ENCODE data around the gene ADGRL3. TPM values are rescaled to one million over a fixed set of nuclear protein-coding genes. Genes with fewer than 3 reads are reported as not detected.

Gene ADGRL3
- total and polyA plus RNA-seq, 5 donors from 2014 or later = not detected

- ATAC-seq (ENCODE audit: low read depth in 2 of 2) (no peak), DNase-seq (no peak)
- H3K36me3 Mint-ChIP-seq = no peaks in the 10 kb centered on the region
- Histone ChIP-seq H3K27me3 (ENCODE audit: control insufficient read depth, insufficient read depth, low read length) (no peaks in the 10 kb centered on the region), H3K4me3 (ENCODE audit: low read depth, low read length) (no peak overlapping the region), H3K27ac (ENCODE audit: insufficient read depth, low read length, poor library complexity, severe bottlenecking) (no peak overlapping the region), H3K36me3 (ENCODE audit: control insufficient read depth, insufficient read depth, low read length) (no peaks in the 10 kb centered on the region), H3K9me3 (ENCODE audit: control insufficient read depth in 2 of 2, low read length in 2 of 2) (peaks cover 0 to 4% of the 10 kb centered on the region in 2 experiments), H3K4me1 (ENCODE audit: control insufficient read depth, insufficient read depth, low read length, poor library complexity, severe bottlenecking) (no peaks in the 10 kb centered on the region)
- H3K4me3 Mint-ChIP-seq = no peak overlapping the region
- H3K4me1 Mint-ChIP-seq = no peaks in the 10 kb centered on the region
- H3K27me3 Mint-ChIP-seq = no peaks in the 10 kb centered on the region
- no peak overlapping the region for H3K27ac Mint-ChIP-seq
- H3K9me3 Mint-ChIP-seq = peaks cover 0 to 33% (median 13%) of the 10 kb centered on the region in 7 donors
Measured at GRCh38 chr4:61527888-61528287, 327.8 kb downstream of the ADGRL3 start.

- H3K9me3 Mint-ChIP-seq = peaks cover 0 to 30% (median 11%) of the 10 kb centered on the region in 7 donors
- Histone ChIP-seq H3K4me3 (ENCODE audit: low read depth, low read length) (no peak overlapping the region), H3K9me3 (ENCODE audit: control insufficient read depth in 2 of 2, low read length in 2 of 2) (peaks cover 0 to 4% of the 10 kb centered on the region in 2 experiments), H3K27me3 (ENCODE audit: control insufficient read depth, insufficient read depth, low read length) (no peaks in the 10 kb centered on the region), H3K27ac (ENCODE audit: insufficient read depth, low read length, poor library complexity, severe bottlenecking) (no peak overlapping the region), H3K36me3 (ENCODE audit: control insufficient read depth, insufficient read depth, low read length) (no peaks in the 10 kb centered on the region), H3K4me1 (ENCODE audit: control insufficient read depth, insufficient read depth, low read length, poor library complexity, severe bottlenecking) (no peaks in the 10 kb centered on the region)
- H3K27ac Mint-ChIP-seq = no peak overlapping the region
- DNase-seq (no peak), ATAC-seq (ENCODE audit: low read depth in 2 of 2) (no peak)
- no peaks in the 10 kb centered on the region for H3K4me1 Mint-ChIP-seq
- no peak overlapping the region for H3K4me3 Mint-ChIP-seq
- H3K36me3 Mint-ChIP-seq = no peaks in the 10 kb centered on the region
- H3K27me3 Mint-ChIP-seq = no peaks in the 10 kb centered on the region
Measured at GRCh38 chr4:61528595-61528994, 328.5 kb downstream of the ADGRL3 start.

GRCh38 chr4:61531188-61531587 is 331.1 kb downstream of the ADGRL3 start:
- Histone ChIP-seq H3K27ac (ENCODE audit: insufficient read depth, low read length, poor library complexity, severe bottlenecking) (no peak overlapping the region), H3K4me1 (ENCODE audit: control insufficient read depth, insufficient read depth, low read length, poor library complexity, severe bottlenecking) (no peaks in the 10 kb centered on the region), H3K9me3 (ENCODE audit: control insufficient read depth in 2 of 2, low read length in 2 of 2) (peaks cover 0 to 4% of the 10 kb centered on the region in 2 experiments), H3K27me3 (ENCODE audit: control insufficient read depth, insufficient read depth, low read length) (no peaks in the 10 kb centered on the region), H3K4me3 (ENCODE audit: low read depth, low read length) (no peak overlapping the region), H3K36me3 (ENCODE audit: control insufficient read depth, insufficient read depth, low read length) (no peaks in the 10 kb centered on the region)
- Mint-ChIP-seq H3K9me3 (peaks cover 4 to 28% (median 13%) of the 10 kb centered on the region in 7 donors), H3K4me3 (no peak overlapping the region), H3K36me3 (no peaks in the 10 kb centered on the region), H3K4me1 (no peaks in the 10 kb centered on the region), H3K27ac (no peak overlapping the region), H3K27me3 (no peaks in the 10 kb centered on the region)
- DNase-seq = no peak
- ATAC-seq (ENCODE audit: low read depth in 2 of 2) = no peak

GRCh38 chr4:61532336-61533000 is 332.3 kb downstream of the ADGRL3 start:
- Histone ChIP-seq H3K36me3 (ENCODE audit: control insufficient read depth, insufficient read depth, low read length) (no peaks in the 10 kb centered on the region), H3K27me3 (ENCODE audit: control insufficient read depth, insufficient read depth, low read length) (no peaks in the 10 kb centered on the region), H3K4me1 (ENCODE audit: control insufficient read depth, insufficient read depth, low read length, poor library complexity, severe bottlenecking) (no peaks in the 10 kb centered on the region), H3K9me3 (ENCODE audit: control insufficient read depth in 2 of 2, low read length in 2 of 2) (peaks cover 4% of the 10 kb centered on the region in 2 experiments), H3K4me3 (ENCODE audit: low read depth, low read length) (no peak overlapping the region), H3K27ac (ENCODE audit: insufficient read depth, low read length, poor library complexity, severe bottlenecking) (no peak overlapping the region)
- H3K4me1 Mint-ChIP-seq = no peaks in the 10 kb centered on the region
- H3K9me3 Mint-ChIP-seq = peaks cover 2 to 39% (median 15%) of the 10 kb centered on the region in 7 donors
- no peaks in the 10 kb centered on the region for H3K36me3 Mint-ChIP-seq
- DNase-seq = no peak
- no peak overlapping the region for H3K27ac Mint-ChIP-seq
- H3K4me3 Mint-ChIP-seq = no peak overlapping the region
- H3K27me3 Mint-ChIP-seq = no peaks in the 10 kb centered on the region
- ATAC-seq (ENCODE audit: low read depth in 2 of 2) = no peak

- H3K9me3 ChIP-seq (ENCODE audit: control insufficient read depth in 2 of 2, low read length in 2 of 2) = peaks cover 4% of the 10 kb centered on the region in 2 experiments
- no peaks in the 10 kb centered on the region for H3K36me3 ChIP-seq (ENCODE audit: control insufficient read depth, insufficient read depth, low read length)
- Mint-ChIP-seq H3K27ac (no peak overlapping the region), H3K9me3 (peaks cover 2 to 32% (median 15%) of the 10 kb centered on the region in 7 donors), H3K27me3 (no peaks in the 10 kb centered on the region), H3K4me3 (no peak overlapping the region), H3K4me1 (no peaks in the 10 kb centered on the region), H3K36me3 (no peaks in the 10 kb centered on the region)
- H3K4me3 ChIP-seq (ENCODE audit: low read depth, low read length) = no peak overlapping the region
- no peak overlapping the region for H3K27ac ChIP-seq (ENCODE audit: insufficient read depth, low read length, poor library complexity, severe bottlenecking)
- no peaks in the 10 kb centered on the region for H3K4me1 ChIP-seq (ENCODE audit: control insufficient read depth, insufficient read depth, low read length, poor library complexity, severe bottlenecking)
- DNase-seq (no peak), ATAC-seq (ENCODE audit: low read depth in 2 of 2) (no peak)
- H3K27me3 ChIP-seq (ENCODE audit: control insufficient read depth, insufficient read depth, low read length) = no peaks in the 10 kb centered on the region
Measured at GRCh38 chr4:61533140-61533539, 333.0 kb downstream of the ADGRL3 start.

GRCh38 chr4:61540944-61541343 is 340.8 kb downstream of the ADGRL3 start:
- peaks cover 2 to 22% (median 7%) of the 10 kb centered on the region in 7 donors for H3K9me3 Mint-ChIP-seq
- Histone ChIP-seq H3K27ac (ENCODE audit: insufficient read depth, low read length, poor library complexity, severe bottlenecking) (no peak overlapping the region), H3K9me3 (ENCODE audit: control insufficient read depth in 2 of 2, low read length in 2 of 2) (peaks cover 4 to 11% of the 10 kb centered on the region in 2 experiments), H3K4me3 (ENCODE audit: low read depth, low read length) (no peak overlapping the region), H3K4me1 (ENCODE audit: control insufficient read depth, insufficient read depth, low read length, poor library complexity, severe bottlenecking) (no peaks in the 10 kb centered on the region), H3K27me3 (ENCODE audit: control insufficient read depth, insufficient read depth, low read length) (no peaks in the 10 kb centered on the region), H3K36me3 (ENCODE audit: control insufficient read depth, insufficient read depth, low read length) (no peaks in the 10 kb centered on the region)
- no peaks in the 10 kb centered on the region for H3K4me1 Mint-ChIP-seq
- H3K27ac Mint-ChIP-seq = no peak overlapping the region
- H3K36me3 Mint-ChIP-seq = no peaks in the 10 kb centered on the region
- ATAC-seq (ENCODE audit: low read depth in 2 of 2) = no peak
- no peaks in the 10 kb centered on the region for H3K27me3 Mint-ChIP-seq
- no peak overlapping the region for H3K4me3 Mint-ChIP-seq
- DNase-seq = no peak

GRCh38 chr4:61541459-61541858 is 341.3 kb downstream of the ADGRL3 start:
- Histone ChIP-seq H3K36me3 (ENCODE audit: control insufficient read depth, insufficient read depth, low read length) (no peaks in the 10 kb centered on the region), H3K27me3 (ENCODE audit: control insufficient read depth, insufficient read depth, low read length) (no peaks in the 10 kb centered on the region), H3K27ac (ENCODE audit: insufficient read depth, low read length, poor library complexity, severe bottlenecking) (no peak overlapping the region), H3K9me3 (ENCODE audit: control insufficient read depth in 2 of 2, low read length in 2 of 2) (peaks cover 4 to 11% of the 10 kb centered on the region in 2 experiments), H3K4me3 (ENCODE audit: low read depth, low read length) (no peak overlapping the region), H3K4me1 (ENCODE audit: control insufficient read depth, insufficient read depth, low read length, poor library complexity, severe bottlenecking) (no peaks in the 10 kb centered on the region)
- no peaks in the 10 kb centered on the region for H3K27me3 Mint-ChIP-seq
- no peak overlapping the region for H3K27ac Mint-ChIP-seq
- ATAC-seq (ENCODE audit: low read depth in 2 of 2) (no peak), DNase-seq (no peak)
- peaks cover 2 to 17% (median 10%) of the 10 kb centered on the region in 7 donors for H3K9me3 Mint-ChIP-seq
- H3K4me1 Mint-ChIP-seq = no peaks in the 10 kb centered on the region
- no peaks in the 10 kb centered on the region for H3K36me3 Mint-ChIP-seq
- no peak overlapping the region for H3K4me3 Mint-ChIP-seq

GRCh38 chr4:61543976-61544375 is 343.9 kb downstream of the ADGRL3 start:
- no peak for DNase-seq
- H3K27ac ChIP-seq (ENCODE audit: insufficient read depth, low read length, poor library complexity, severe bottlenecking) = no peak overlapping the region
- H3K4me3 Mint-ChIP-seq = no peak overlapping the region
- H3K27me3 ChIP-seq (ENCODE audit: control insufficient read depth, insufficient read depth, low read length) = no peaks in the 10 kb centered on the region
- no peaks in the 10 kb centered on the region for H3K36me3 ChIP-seq (ENCODE audit: control insufficient read depth, insufficient read depth, low read length)
- H3K36me3 Mint-ChIP-seq = no peaks in the 10 kb centered on the region
- H3K27ac Mint-ChIP-seq = no peak overlapping the region
- no peak for ATAC-seq (ENCODE audit: low read depth in 2 of 2)
- H3K9me3 ChIP-seq (ENCODE audit: control insufficient read depth in 2 of 2, low read length in 2 of 2) = peaks cover 0 to 11% of the 10 kb centered on the region in 2 experiments
- no peaks in the 10 kb centered on the region for H3K4me1 ChIP-seq (ENCODE audit: control insufficient read depth, insufficient read depth, low read length, poor library complexity, severe bottlenecking)
- no peaks in the 10 kb centered on the region for H3K27me3 Mint-ChIP-seq
- H3K4me3 ChIP-seq (ENCODE audit: low read depth, low read length) = no peak overlapping the region
- H3K4me1 Mint-ChIP-seq = no peaks in the 10 kb centered on the region
- peaks cover 0 to 18% (median 9%) of the 10 kb centered on the region in 7 donors for H3K9me3 Mint-ChIP-seq
